ENCODE measurements around the gene KAT5. TPM values are rescaled to one million over a fixed set of nuclear protein-coding genes. Genes with fewer than 3 reads are reported as not detected.

Gene KAT5
- total and polyA plus RNA-seq, 2 of the 4 experiments (the other 2 are of a cell fraction), result 33.3 to 34.2 TPM

- Histone ChIP-seq H4K8ac (ENCODE audit: low read depth in 2 of 2, low read length in 2 of 2) (peak within 1 kb of the TSS; percentile 72 to 94), H3K4me3 (ENCODE audit: insufficient read depth, low read depth, low read length) (peak within 1 kb of the TSS; percentile 92), H2BK120ac (ENCODE audit: low read depth, low read length) (peak within 1 kb of the TSS; percentile 78), H3K4me2 (ENCODE audit: low read depth, low read length) (peak within 1 kb of the TSS; percentile 98), H2AK9ac (replicated peaks; ENCODE audit: low read depth, low read length, poor library complexity) (peak within 1 kb of the TSS; percentile 93), H3K4me1 (ENCODE audit: control insufficient read depth, insufficient read depth, low read length) (peaks cover 7% of the 10 kb centered on the region), H4K20me1 (ENCODE audit: insufficient read depth, low read length) (peaks cover 13% of the 10 kb centered on the region; the same call in 1 of the 2 replicates), H3K4ac (ENCODE audit: low read depth, low read length) (peak within 1 kb of the TSS; percentile 98), H3K79me1 (ENCODE audit: low read depth in 1 of 2, low read length in 2 of 2) (peaks cover 18 to 42% of the 10 kb centered on the region in 2 experiments; a peak in 3 of 4 replicates), H4K5ac (ENCODE audit: low read depth, low read length) (peak within 1 kb of the TSS; percentile 85), H3K18ac (ENCODE audit: low read depth, low read length) (peak within 1 kb of the TSS; percentile 71), H3K9ac (ENCODE audit: low read depth, low read length) (peak within 1 kb of the TSS; percentile 96), H2AK5ac (ENCODE audit: low read depth, low read length) (peak within 1 kb of the TSS; percentile 90), H3K9me1 (ENCODE audit: insufficient read depth, low read length) (no peaks in the 10 kb centered on the region), H2AFZ (replicated peaks; ENCODE audit: low read length, poor library complexity) (peak within 1 kb of the TSS; percentile 98), H2BK5ac (ENCODE audit: low read depth, low read length, poor library complexity, severe bottlenecking) (peak within 1 kb of the TSS; percentile 91), H3K23ac (ENCODE audit: low read depth, low read length) (peak within 1 kb of the TSS; percentile 98), H3K36me3 (ENCODE audit: control insufficient read depth, insufficient read depth, low read length) (peaks cover 33% of the 10 kb centered on the region), H3K27me3 (ENCODE audit: control insufficient read depth, insufficient read depth, low read length) (no peaks in the 10 kb centered on the region), H4K91ac (ENCODE audit: insufficient read depth, low read depth, low read length) (peak within 1 kb of the TSS; percentile 93), H3K56ac (ENCODE audit: extremely low read depth, insufficient read depth, low read length) (peak within 1 kb of the TSS; percentile 92), H3K14ac (replicated peaks; ENCODE audit: low read depth, low read length) (peak within 1 kb of the TSS; percentile 99), H2BK20ac (ENCODE audit: low read depth, low read length) (no peak within 1 kb of the TSS), H3K9me3 (ENCODE audit: control insufficient read depth, insufficient read depth, low read length) (no peaks in the 10 kb centered on the region), H2BK15ac (ENCODE audit: low read depth, low read length) (no peak within 1 kb of the TSS), H3K27ac (ENCODE audit: insufficient read depth, low read length) (peak within 1 kb of the TSS; percentile 91)
- ChIA-PET POLR2A (ENCODE audit: unreplicated experiment) (interaction anchor here (0.5 to 1.0 kb wide), 3 partner anchors 10 to 369 kb away, joined by 3 to 17 read pairs (median 7); no protein-coding TSS in a partner anchor), CTCF (interaction anchor here (1.4 kb wide), 1 partner anchor 25 kb away, joined by 5 read pairs; the partner anchor contains the start of gene SIPA1)
- dilution Hi-C loops (cut with HindIII; ENCODE audit: low sequenced_read_pairs, unreplicated experiment) (no loop called here), intact Hi-C loops (cut with micrococcal nuclease) (no loop called here), in situ Hi-C loops (cut with MboI; ENCODE audit: low sequenced_read_pairs) (no loop called here)
- BruUV-seq (replicated peaks), result no TSS peak
- peak; percentile 93 for DNase-seq
- peak; percentile 93 for ATAC-seq (ENCODE audit: low read depth)
- 0% methylated on average over 48 of the region's 91 CpGs; no CpG with 5 or more reads in 1 of the 2 experiments for WGBS, 2 experiments (ENCODE audit: extremely low coverage in 2 of 2, insufficient read length in 1 of 2)
- 0 out of 2 replicates have a peak, but pooled peaks have one; percentile 68 for TF ChIP-seq MXI1 (IDR thresholded peaks at IDR 0.05; ENCODE audit: borderline replicate concordance, low read depth, low read length)
- no peak for TF ChIP-seq RAD21 (IDR thresholded peaks at IDR 0.05; ENCODE audit: low read length)
- no peak for TF ChIP-seq CHD1 (IDR thresholded peaks at IDR 0.05; ENCODE audit: low read depth, low read length)
- TF ChIP-seq SMC3 (IDR thresholded peaks at IDR 0.05; ENCODE audit: low read depth, low read length), result no peak
- no peak for TF ChIP-seq BHLHE40 (IDR thresholded peaks at IDR 0.05; ENCODE audit: low read depth, low read length)
- no peak for TF ChIP-seq ELK1 (IDR thresholded peaks at IDR 0.05; ENCODE audit: borderline replicate concordance, low read depth, low read length)
- TF ChIP-seq FOS (IDR thresholded peaks at IDR 0.05; ENCODE audit: low read depth, low read length), result peak; percentile 28; the same call in 1 of the 2 replicates
- no peak for TF ChIP-seq MAFK (IDR thresholded peaks at IDR 0.05; ENCODE audit: low read depth, low read length)
- TF ChIP-seq USF2 (IDR thresholded peaks at IDR 0.05; ENCODE audit: low read depth, low read length), result no peak
- TF ChIP-seq RFX5 (IDR thresholded peaks at IDR 0.05; ENCODE audit: low read depth, low read length), result no peak
- TF ChIP-seq CEBPB (IDR thresholded peaks at IDR 0.05; ENCODE audit: low read depth, low read length), result no peak
- TF ChIP-seq POLR2A (IDR thresholded peaks at IDR 0.05; ENCODE audit: low read depth, low read length), result peak; percentile 83
- no peak for TF ChIP-seq RCOR1 (IDR thresholded peaks at IDR 0.05; ENCODE audit: insufficient replicate concordance, low read length)
- TF ChIP-seq MAZ (IDR thresholded peaks at IDR 0.05; ENCODE audit: borderline replicate concordance, low read depth, low read length), result peak; percentile 90
- no peak for TF ChIP-seq NFE2L2 (IDR thresholded peaks at IDR 0.05; ENCODE audit: low read depth, low read length)
Measured at GRCh38 chr11:65662799-65663638, 49.0 kb upstream of the KAT5 start, which contains the start of gene RELA. Gene RELA, minus strand, starts transcription at chr11:65662916. Its CDS starts 84 bp downstream, at chr11:65662832.
